PC-9 (cell line): ENCODE measurements around the gene FLYWCH2. TPM values are rescaled to one million over a fixed set of nuclear protein-coding genes. Genes with fewer than 3 reads are reported as not detected.

ENCODE experiments used
- BruUV-seq: library from RNA; stranded (reverse); fragments of 400-500 nt; replicated peaks from 2 replicates; lab custom pipeline; 2021; lab: Mats Ljungman, UMichigan
- CTCF ChIA-PET: fragments of 300-600 bp; sonication (Branson Sonifier 250); formaldehyde crosslinking; loops from one replicate; lab custom pipeline; 2022; ENCODE audit warnings: antibody characterized with exemption; lab: Charles Lee
- POLR2A ChIA-PET: fragments of 300-600 bp; sonication (Branson Sonifier 250); formaldehyde crosslinking; loops from one replicate; lab custom pipeline; 2022; ENCODE audit warnings: antibody characterized with exemption; ENCODE audit not compliant: unreplicated experiment; lab: Charles Lee
- DNase-seq, 2 experiments: peaks; one replicate each; pipeline versions ENCODE4 v3.0.0 to v3.0.0-alpha.2; 2015 to 2022; ENCODE audit warnings: mixed read lengths in 1 of 2
- H2AFZ ChIP-seq: fragments of 200-600 bp; sonication (generic); 2 replicates; pipeline ENCODE4 v1.8.1; 2017; ENCODE audit warnings: antibody characterized with exemption
- H3F3A ChIP-seq: fragments of 200-600 bp; sonication (generic); 2 replicates; pipeline ENCODE4 v1.8.1; 2017; ENCODE audit warnings: antibody characterized with exemption, mild to moderate bottlenecking, low read depth; ENCODE audit not compliant: insufficient read depth
- H3K27ac ChIP-seq: fragments of 200-600 bp; sonication (generic); 2 replicates; pipeline ENCODE4 v1.6.1; 2016; ENCODE audit warnings: mixed run types
- H3K27me3 ChIP-seq: fragments of 200-600 bp; sonication (generic); 2 replicates; pipeline ENCODE4 v1.6.1; 2016; ENCODE audit warnings: low read depth, mixed run types; ENCODE audit not compliant: insufficient read depth
- H3K36me3 ChIP-seq: fragments of 200-600 bp; sonication (generic); 2 replicates; pipeline ENCODE4 v1.6.1; 2016; ENCODE audit warnings: low read depth, mixed run types
- H3K4me1 ChIP-seq: fragments of 200-600 bp; sonication (generic); replicated peaks from 2 replicates; pipeline ENCODE4 v1.6.1; 2016; ENCODE audit warnings: mixed run types; ENCODE audit not compliant: insufficient read depth
- H3K4me2 ChIP-seq: fragments of 200-600 bp; sonication (generic); 2 replicates; pipeline ENCODE4 v1.6.1; 2017; ENCODE audit warnings: mixed run types
- H3K4me3 ChIP-seq: fragments of 200-600 bp; sonication (generic); 2 replicates; pipeline ENCODE4 v1.6.1; 2016; ENCODE audit warnings: mixed run types
- H3K79me2 ChIP-seq: fragments of 200-600 bp; sonication (generic); 2 replicates; pipeline ENCODE4 v1.6.1; 2017; ENCODE audit warnings: low read depth, mixed run types
- H3K9me2 ChIP-seq: fragments of 200-600 bp; sonication (generic); 2 replicates; pipeline ENCODE4 v1.8.1; 2017; ENCODE audit warnings: mild to moderate bottlenecking; ENCODE audit not compliant: insufficient read depth
- H3K9me3 ChIP-seq: fragments of 200-600 bp; sonication (generic); 2 replicates; pipeline ENCODE4 v1.8.1; 2016; ENCODE audit warnings: low read depth; ENCODE audit not compliant: insufficient read depth
- H4K20me1 ChIP-seq: fragments of 200-600 bp; sonication (generic); 2 replicates; pipeline ENCODE4 v1.8.1; 2017; ENCODE audit not compliant: insufficient read depth
- CTCF ChIP-seq: fragments of 200-600 bp; sonication (generic); conservative IDR thresholded peaks from 2 replicates; pipeline ENCODE4 v1.6.1; 2017; ENCODE audit warnings: mixed run types, antibody characterized with exemption, mild to moderate bottlenecking, moderate library complexity
- EZH2 ChIP-seq: fragments of 200-600 bp; sonication (generic); IDR thresholded peaks from 2 replicates; pipeline ENCODE4 v1.8.0; 2017; ENCODE audit warnings: antibody characterized with exemption, low read depth
- intact Hi-C: fragments of 100-400 bp; cut with micrococcal nuclease; formaldehyde crosslinking; loops from one replicate; pipeline ENCODE4 v1.10.0; 2022; ENCODE audit not compliant: unreplicated experiment
- total RNA-seq: library from RNA; stranded (reverse); gene quantifications from 2 replicates; pipeline ENCODE4 v1.2.3, GENCODE V29; 2021

The FLYWCH2 gene
- total RNA-seq, 1 experiment from 2014 or later, result 41.5 TPM

- Histone ChIP-seq H3K9me3 (no peaks in the 10 kb centered on the region), H3F3A (peaks cover 33% of the 10 kb centered on the region), H3K36me3 (no peaks in the 10 kb centered on the region), H2AFZ (no peak overlapping the region), H3K4me3 (peak overlapping the region; percentile 36; the same call in 1 of the 2 replicates), H3K27me3 (no peaks in the 10 kb centered on the region), H3K4me1 (peaks cover 28% of the 10 kb centered on the region), H4K20me1 (no peaks in the 10 kb centered on the region), H3K79me2 (no peaks in the 10 kb centered on the region), H3K9me2 (no peaks in the 10 kb centered on the region), H3K4me2 (peak overlapping the region; percentile 79), H3K27ac (peak overlapping the region; percentile 94)
- no TSS peak for BruUV-seq
- no peak; the same call in 1 of the 2 replicates for TF ChIP-seq CTCF
- TF ChIP-seq EZH2, result no peak
- peak; percentile 96 to 99 for DNase-seq
- intact Hi-C loops, result loop anchor here (1.0 to 5.0 kb wide), 4 partner anchors 10 to 71 kb away; partner anchors contain the start of gene PRSS22
- CTCF ChIA-PET, result interaction anchor here (0.6 kb wide), 1 partner anchor 58 kb away, joined by 5 read pairs; no protein-coding TSS in a partner anchor
- POLR2A ChIA-PET, result interaction anchor here (0.5 kb wide), 1 partner anchor 19 kb away, joined by 6 read pairs; the partner anchor contains the start of gene PRSS21
Observed at GRCh38 chr16:2835638-2836493, 47.1 kb upstream of the FLYWCH2 start.

- Histone ChIP-seq H3K4me2 (peak overlapping the region; percentile 79), H3K9me3 (no peaks in the 10 kb centered on the region), H3K27me3 (no peaks in the 10 kb centered on the region), H2AFZ (no peak overlapping the region), H3K4me3 (peak overlapping the region; percentile 36; the same call in 1 of the 2 replicates), H4K20me1 (no peaks in the 10 kb centered on the region), H3K4me1 (peaks cover 29% of the 10 kb centered on the region), H3F3A (peaks cover 33% of the 10 kb centered on the region), H3K36me3 (no peaks in the 10 kb centered on the region), H3K79me2 (no peaks in the 10 kb centered on the region), H3K9me2 (no peaks in the 10 kb centered on the region), H3K27ac (peak overlapping the region; percentile 94)
- POLR2A ChIA-PET, result interaction anchor here (0.5 kb wide), 1 partner anchor 20 kb away, joined by 6 read pairs; the partner anchor contains the start of gene PRSS21
- no TSS peak for BruUV-seq
- no peak for TF ChIP-seq CTCF
- no peak for TF ChIP-seq EZH2
- DNase-seq, result no peak
- CTCF ChIA-PET, result interaction anchor here (0.5 kb wide), 1 partner anchor 20 kb away, joined by 4 read pairs; no protein-coding TSS in a partner anchor
- intact Hi-C loops, result loop anchor here (1.0 to 5.0 kb wide), 2 partner anchors 9 to 70 kb away; no protein-coding TSS in a partner anchor
Observed at GRCh38 chr16:2836646-2837508, 46.1 kb upstream of the FLYWCH2 start.

- no peak for DNase-seq
- TF ChIP-seq CTCF (0 out of 2 replicates have a peak, but pooled peaks have one; percentile 52), EZH2 (no peak)
- H3K36me3 ChIP-seq, result no peaks in the 10 kb centered on the region
- H3K4me3 ChIP-seq, result no peak overlapping the region
- H3K9me2 ChIP-seq, result no peaks in the 10 kb centered on the region
- no peaks in the 10 kb centered on the region for H3K27me3 ChIP-seq
- peaks cover 38% of the 10 kb centered on the region for H3F3A ChIP-seq
- H3K4me1 ChIP-seq, result peaks cover 32% of the 10 kb centered on the region
- H3K79me2 ChIP-seq, result no peaks in the 10 kb centered on the region
- no peaks in the 10 kb centered on the region for H4K20me1 ChIP-seq
- no peaks in the 10 kb centered on the region for H3K9me3 ChIP-seq
- no peak overlapping the region for H3K27ac ChIP-seq
- ChIA-PET POLR2A (no interaction called here), CTCF (interaction anchor here (1.1 to 2.2 kb wide), 2 partner anchors 29 to 31 kb away, joined by 3 to 6 read pairs; no protein-coding TSS in a partner anchor)
- H3K4me2 ChIP-seq, result no peak overlapping the region
- H2AFZ ChIP-seq, result no peak overlapping the region
- no TSS peak for BruUV-seq
- intact Hi-C loops, result loop anchor here (5.0 kb wide), 1 partner anchor 68 kb away; no protein-coding TSS in a partner anchor
Observed at GRCh38 chr16:2838928-2839327, 44.1 kb upstream of the FLYWCH2 start.
